Measurements from ENCODE around the gene COL1A1.

DNA sequence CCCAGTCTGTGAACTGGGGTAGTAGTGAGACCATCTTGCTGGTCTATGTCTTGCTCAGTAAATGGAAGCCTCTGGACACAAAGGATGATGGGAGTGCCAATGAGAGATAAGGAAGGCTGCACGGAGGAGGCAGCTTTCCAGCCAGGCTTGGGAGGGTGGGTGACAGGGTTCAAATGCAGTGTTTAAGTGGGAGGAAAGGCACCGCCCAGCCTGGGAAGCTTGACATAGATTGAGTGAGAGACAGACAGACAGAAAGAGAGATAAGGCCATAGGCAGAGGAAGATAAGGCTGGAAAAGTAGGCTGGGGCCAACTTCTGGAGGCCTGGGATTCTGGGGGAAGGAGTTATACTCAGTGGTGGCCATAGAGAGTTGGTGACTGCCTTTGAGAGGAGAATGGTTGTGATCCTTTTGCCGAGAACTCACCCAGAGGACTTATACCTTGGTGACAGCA is 7.2 kb upstream of the COL1A1 start:
- TF ChIP-seq POLR2A (IDR thresholded peaks at IDR 0.05) (no peak), CTCF (IDR thresholded peaks at IDR 0.05) (no peak)

Measured in body of pancreas (tissue), 4 donors.